ENCODE measurements around the gene PTPN12. TPM values are rescaled to one million over a fixed set of nuclear protein-coding genes. Genes with fewer than 3 reads are reported as not detected.
"Not testable (repeated sequence)": the region's sequence is repeated elsewhere in the genome, so short reads cannot be mapped to it uniquely, and the experiment has no call there.

Gene PTPN12
- total RNA-seq, 2 experiments from 2014 or later: 7.2 to 7.6 TPM

DNA sequence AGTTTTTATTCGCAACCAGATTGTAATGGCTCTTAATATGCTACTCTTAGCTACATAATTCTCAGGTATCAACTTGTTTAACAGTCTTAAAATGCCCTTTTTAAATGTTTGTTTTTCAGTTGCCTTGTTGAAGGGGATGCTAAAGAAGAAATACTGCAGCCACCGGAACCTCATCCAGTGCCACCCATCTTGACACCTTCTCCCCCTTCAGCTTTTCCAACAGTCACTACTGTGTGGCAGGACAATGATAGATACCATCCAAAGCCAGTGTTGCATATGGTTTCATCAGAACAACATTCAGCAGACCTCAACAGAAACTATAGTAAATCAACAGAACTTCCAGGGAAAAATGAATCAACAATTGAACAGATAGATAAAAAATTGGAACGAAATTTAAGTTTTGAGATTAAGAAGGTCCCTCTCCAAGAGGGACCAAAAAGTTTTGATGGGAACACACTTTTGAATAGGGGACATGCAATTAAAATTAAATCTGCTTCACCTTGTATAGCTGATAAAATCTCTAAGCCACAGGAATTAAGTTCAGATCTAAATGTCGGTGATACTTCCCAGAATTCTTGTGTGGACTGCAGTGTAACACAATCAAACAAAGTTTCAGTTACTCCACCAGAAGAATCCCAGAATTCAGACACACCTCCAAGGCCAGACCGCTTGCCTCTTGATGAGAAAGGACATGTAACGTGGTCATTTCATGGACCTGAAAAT lies 89.7 kb downstream of the PTPN12 start:
- no peak overlapping the region for H3K27ac Mint-ChIP-seq
- no peaks in the 10 kb centered on the region for H3K27me3 Mint-ChIP-seq (ENCODE audit: low read depth)
- CTCF ChIA-PET: interaction anchor here (1.2 kb wide), 1 partner anchor 25 kb away, joined by 3 read pairs; no protein-coding TSS in a partner anchor
- peaks cover 4% of the 10 kb centered on the region for H3K4me1 Mint-ChIP-seq (ENCODE audit: low read depth)
- H3K4me3 Mint-ChIP-seq: no peak overlapping the region
- no peaks in the 10 kb centered on the region for H3K9me3 Mint-ChIP-seq
- intact Hi-C loops (cut with micrococcal nuclease): no loop called here
- DNase-seq: no peak
- H3K36me3 Mint-ChIP-seq (ENCODE audit: low read depth): peaks cover 14% of the 10 kb centered on the region

DNA sequence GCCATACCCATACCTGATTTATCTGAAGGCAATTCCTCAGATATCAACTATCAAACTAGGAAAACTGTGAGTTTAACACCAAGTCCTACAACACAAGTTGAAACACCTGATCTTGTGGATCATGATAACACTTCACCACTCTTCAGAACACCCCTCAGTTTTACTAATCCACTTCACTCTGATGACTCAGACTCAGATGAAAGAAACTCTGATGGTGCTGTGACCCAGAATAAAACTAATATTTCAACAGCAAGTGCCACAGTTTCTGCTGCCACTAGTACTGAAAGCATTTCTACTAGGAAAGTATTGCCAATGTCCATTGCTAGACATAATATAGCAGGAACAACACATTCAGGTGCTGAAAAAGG lies 90.2 kb downstream of the PTPN12 start:
- Mint-ChIP-seq H3K36me3 (ENCODE audit: low read depth) (peaks cover 12% of the 10 kb centered on the region), H3K27ac (no peak overlapping the region), H3K4me3 (no peak overlapping the region), H3K4me1 (ENCODE audit: low read depth) (peaks cover 4% of the 10 kb centered on the region), H3K27me3 (ENCODE audit: low read depth) (no peaks in the 10 kb centered on the region), H3K9me3 (no peaks in the 10 kb centered on the region)
- no peak for DNase-seq
- CTCF ChIA-PET: no interaction called here
- intact Hi-C loops (cut with micrococcal nuclease): no loop called here

- CTCF ChIA-PET: no interaction called here
- Mint-ChIP-seq H3K36me3 (ENCODE audit: low read depth) (peaks cover 12% of the 10 kb centered on the region), H3K27ac (no peak overlapping the region), H3K9me3 (no peaks in the 10 kb centered on the region), H3K27me3 (ENCODE audit: low read depth) (no peaks in the 10 kb centered on the region), H3K4me1 (ENCODE audit: low read depth) (peaks cover 4% of the 10 kb centered on the region), H3K4me3 (no peak overlapping the region)
- intact Hi-C loops (cut with micrococcal nuclease): no loop called here
- no peak for DNase-seq
Observed at GRCh38 chr7:77629797-77630196, 92.7 kb downstream of the PTPN12 start.

DNA sequence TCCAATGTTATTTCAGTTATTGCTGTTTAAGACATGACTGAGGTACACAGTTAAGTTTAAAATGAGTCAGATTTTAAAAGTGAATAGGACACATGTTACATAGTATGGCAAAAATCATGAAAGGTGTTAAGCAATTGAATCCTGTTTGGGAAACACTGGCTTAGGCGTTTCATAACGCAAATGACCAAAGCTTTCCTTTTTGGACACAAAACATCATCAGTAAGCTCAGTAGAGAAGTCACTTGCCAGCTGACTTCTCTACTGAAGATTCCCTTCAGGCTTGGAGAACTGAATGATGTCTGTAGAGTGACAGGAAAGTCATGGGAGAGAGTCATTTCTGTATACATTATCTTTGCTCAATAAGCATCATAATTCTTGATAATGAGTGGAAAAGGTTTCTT lies 94.7 kb downstream of the PTPN12 start:
- peaks cover 6% of the 10 kb centered on the region for H3K36me3 Mint-ChIP-seq (ENCODE audit: low read depth)
- H3K9me3 Mint-ChIP-seq: no peaks in the 10 kb centered on the region
- intact Hi-C loops (cut with micrococcal nuclease): no loop called here
- H3K4me3 Mint-ChIP-seq: no peak overlapping the region
- DNase-seq: no peak
- no peak overlapping the region for H3K27ac Mint-ChIP-seq
- no peaks in the 10 kb centered on the region for H3K27me3 Mint-ChIP-seq (ENCODE audit: low read depth)
- CTCF ChIA-PET: interaction anchor here (0.6 to 1.7 kb wide), 3 partner anchors 22 to 304 kb away, joined by 3 to 6 read pairs (median 3); no protein-coding TSS in a partner anchor
- H3K4me1 Mint-ChIP-seq (ENCODE audit: low read depth): peaks cover 4% of the 10 kb centered on the region

DNA sequence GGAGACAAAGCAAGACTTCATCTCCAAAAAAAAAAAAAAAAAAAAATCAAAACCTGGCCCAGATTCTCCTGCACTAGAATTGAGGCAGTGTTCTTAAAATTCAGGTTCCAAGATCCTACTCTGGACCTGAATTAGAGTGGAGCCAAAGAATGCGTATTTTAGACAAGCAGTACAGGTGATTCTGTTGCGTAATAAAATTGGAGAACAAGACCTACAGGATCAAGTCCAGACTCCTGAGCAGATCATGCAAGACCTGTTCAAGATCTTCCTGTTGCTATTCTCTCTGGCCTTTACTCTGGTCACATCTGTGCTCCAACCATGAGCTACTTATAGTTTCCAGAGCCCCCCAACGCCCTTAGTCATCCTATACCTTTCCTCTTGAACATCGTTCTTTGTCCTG lies 107.7 kb downstream of the PTPN12 start:
- intact Hi-C loops (cut with micrococcal nuclease): no loop called here
- no peak overlapping the region for H3K27ac Mint-ChIP-seq
- CTCF ChIA-PET: interaction anchor here (0.5 kb wide), 1 partner anchor 98 kb away, joined by 3 read pairs; no protein-coding TSS in a partner anchor

GRCh38 chr7:77648742-77649338 lies 111.7 kb downstream of the PTPN12 start:
- Mint-ChIP-seq H3K27me3 (ENCODE audit: low read depth) (no peaks in the 10 kb centered on the region), H3K27ac (no peak overlapping the region), H3K4me1 (ENCODE audit: low read depth) (no peaks in the 10 kb centered on the region), H3K36me3 (ENCODE audit: low read depth) (no peaks in the 10 kb centered on the region), H3K4me3 (no peak overlapping the region), H3K9me3 (no peaks in the 10 kb centered on the region)
- DNase-seq: no peak
- CTCF ChIA-PET: no interaction called here
- intact Hi-C loops (cut with micrococcal nuclease): no loop called here

More for the DNA sequence above, 107.7 kb downstream of the PTPN12 start:
- Mint-ChIP-seq H3K4me3 (no peak overlapping the region), H3K36me3 (ENCODE audit: low read depth) (no peaks in the 10 kb centered on the region), H3K4me1 (ENCODE audit: low read depth) (no peaks in the 10 kb centered on the region), H3K27me3 (ENCODE audit: low read depth) (no peaks in the 10 kb centered on the region), H3K9me3 (no peaks in the 10 kb centered on the region)
- DNase-seq: no peak

- Mint-ChIP-seq H3K4me1 (ENCODE audit: low read depth) (no peaks in the 10 kb centered on the region), H3K36me3 (ENCODE audit: low read depth) (no peaks in the 10 kb centered on the region), H3K9me3 (no peaks in the 10 kb centered on the region), H3K4me3 (no peak overlapping the region), H3K27me3 (ENCODE audit: low read depth) (no peaks in the 10 kb centered on the region), H3K27ac (no peak overlapping the region)
- DNase-seq: no peak
- CTCF ChIA-PET: interaction anchor here (0.6 to 2.9 kb wide), 2 partner anchors 105 to 110 kb away, joined by 3 to 28 read pairs; no protein-coding TSS in a partner anchor
- intact Hi-C loops (cut with micrococcal nuclease): no loop called here
Observed at GRCh38 chr7:77649716-77650349, 112.7 kb downstream of the PTPN12 start.

DNA sequence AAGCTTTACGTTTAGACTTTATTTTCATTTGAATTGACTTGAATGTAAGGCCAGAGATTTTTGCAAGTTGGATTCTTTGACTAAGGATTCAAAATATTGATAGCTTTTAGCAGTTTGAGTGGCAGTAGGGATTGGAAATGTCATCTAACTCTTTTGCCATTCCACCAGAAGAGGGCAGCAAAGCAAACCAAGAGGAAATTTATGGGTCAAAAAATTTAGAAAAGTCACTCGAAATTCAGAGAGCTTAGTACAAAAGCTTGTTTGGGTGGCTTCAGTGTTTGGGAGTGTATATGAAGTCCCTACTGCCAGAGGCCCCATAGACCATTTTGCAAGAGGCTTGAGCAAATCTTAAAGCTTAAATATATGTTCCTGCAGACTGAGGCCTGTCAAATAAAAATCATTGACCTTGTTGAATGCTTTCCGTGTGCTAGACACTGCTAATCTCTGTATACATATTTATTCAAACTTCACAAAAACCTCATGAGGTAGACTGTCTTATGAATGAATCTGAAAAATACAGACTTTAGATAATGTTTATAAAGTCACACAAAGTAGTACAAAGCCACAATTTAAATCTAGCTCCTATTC lies 114.6 kb downstream of the PTPN12 start:
- Mint-ChIP-seq H3K9me3 (no peaks in the 10 kb centered on the region), H3K27ac (no peak overlapping the region), H3K4me1 (ENCODE audit: low read depth) (no peaks in the 10 kb centered on the region), H3K4me3 (no peak overlapping the region), H3K27me3 (ENCODE audit: low read depth) (no peaks in the 10 kb centered on the region), H3K36me3 (ENCODE audit: low read depth) (no peaks in the 10 kb centered on the region)
- DNase-seq: peak; percentile 46
- intact Hi-C loops (cut with micrococcal nuclease): loop anchor here (1.0 kb wide), 1 partner anchor 108 kb away; no protein-coding TSS in a partner anchor
- CTCF ChIA-PET: interaction anchor here (0.6 to 3.1 kb wide), 42 partner anchors 8 to 389 kb away, joined by 3 to 28 read pairs (median 4); partner anchors contain the start of genes PHTF2, RSBN1L and TMEM60

GRCh38 chr7:77652826-77653225 lies 115.7 kb downstream of the PTPN12 start:
- H3K9me3 Mint-ChIP-seq; H3K4me1 Mint-ChIP-seq (ENCODE audit: low read depth); H3K36me3 Mint-ChIP-seq (ENCODE audit: low read depth); H3K4me3 Mint-ChIP-seq; DNase-seq; intact Hi-C loops (cut with micrococcal nuclease); H3K27ac Mint-ChIP-seq; H3K27me3 Mint-ChIP-seq (ENCODE audit: low read depth): not testable (repeated sequence)
- CTCF ChIA-PET: interaction anchor here (1.3 to 3.1 kb wide), 6 partner anchors 21 to 251 kb away, joined by 4 to 28 read pairs (median 8); partner anchors contain the start of gene RSBN1L

GRCh38 chr7:77653572-77653971 lies 116.5 kb downstream of the PTPN12 start:
- Mint-ChIP-seq H3K4me1 (ENCODE audit: low read depth) (no peaks in the 10 kb centered on the region), H3K9me3 (no peaks in the 10 kb centered on the region), H3K27ac (no peak overlapping the region), H3K27me3 (ENCODE audit: low read depth) (no peaks in the 10 kb centered on the region), H3K4me3 (no peak overlapping the region), H3K36me3 (ENCODE audit: low read depth) (no peaks in the 10 kb centered on the region)
- no peak for DNase-seq
- CTCF ChIA-PET: interaction anchor here (0.6 to 3.1 kb wide), 10 partner anchors 11 to 569 kb away, joined by 3 to 12 read pairs (median 5); no protein-coding TSS in a partner anchor
- intact Hi-C loops (cut with micrococcal nuclease): no loop called here

DNA sequence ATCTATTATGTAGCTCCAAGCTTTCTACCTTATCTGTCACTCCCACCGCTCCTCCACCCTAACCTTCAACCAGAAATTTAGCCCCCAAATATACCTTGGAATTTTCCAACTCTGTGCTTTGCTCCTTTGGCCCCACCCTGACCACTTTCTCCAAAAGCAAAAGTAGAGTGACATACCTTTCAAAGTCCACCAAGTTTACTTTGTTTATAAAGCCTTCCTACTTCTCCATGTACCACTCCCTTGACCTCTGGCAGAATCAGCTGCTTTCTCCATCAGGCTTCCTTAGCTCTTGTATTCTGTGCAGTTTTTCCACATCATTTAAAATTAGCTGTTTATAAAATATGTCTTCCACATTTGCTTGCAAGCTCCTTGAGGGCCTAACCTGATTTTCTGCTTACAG lies 118.3 kb downstream of the PTPN12 start:
- intact Hi-C loops (cut with micrococcal nuclease): no loop called here
- Mint-ChIP-seq H3K36me3 (ENCODE audit: low read depth) (no peaks in the 10 kb centered on the region), H3K9me3 (no peaks in the 10 kb centered on the region), H3K27me3 (ENCODE audit: low read depth) (no peaks in the 10 kb centered on the region), H3K4me3 (no peak overlapping the region), H3K27ac (no peak overlapping the region), H3K4me1 (ENCODE audit: low read depth) (no peaks in the 10 kb centered on the region)
- DNase-seq: no peak
- CTCF ChIA-PET: interaction anchor here (5.1 to 7.1 kb wide), 2 partner anchors 101 to 105 kb away, joined by 44 to 52 read pairs; no protein-coding TSS in a partner anchor

DNA sequence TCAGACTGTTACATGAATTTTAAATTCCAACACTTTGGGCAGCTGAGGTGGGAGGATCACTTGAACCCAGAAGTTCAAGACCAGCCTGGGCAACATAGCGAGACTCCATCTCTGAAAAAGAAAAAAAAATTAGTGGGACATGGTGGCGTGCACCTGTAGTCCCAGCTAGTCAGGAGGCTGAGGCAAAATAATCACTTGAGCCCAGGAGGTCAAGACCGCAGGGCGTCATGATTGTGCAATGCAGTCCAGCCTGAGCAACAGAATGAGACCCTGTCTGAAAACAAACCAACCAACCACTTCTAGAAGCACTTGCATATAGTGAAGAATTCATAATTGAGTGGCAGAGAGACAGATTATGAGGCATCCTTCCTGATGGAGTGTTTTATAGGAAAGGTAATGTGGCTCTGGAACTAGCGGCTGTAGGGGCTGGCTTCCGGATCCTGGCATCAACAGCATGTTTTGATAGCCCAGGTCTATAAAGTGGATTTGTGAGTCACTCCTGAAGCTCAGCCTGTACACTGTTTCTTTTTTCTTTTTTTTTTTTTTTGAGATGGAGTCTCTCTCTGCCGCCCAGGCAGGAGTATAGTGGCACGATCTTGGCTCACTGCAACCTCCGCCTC lies 118.9 kb downstream of the PTPN12 start:
- Mint-ChIP-seq H3K4me3 (no peak overlapping the region), H3K4me1 (ENCODE audit: low read depth) (no peaks in the 10 kb centered on the region), H3K27me3 (ENCODE audit: low read depth) (no peaks in the 10 kb centered on the region), H3K9me3 (no peaks in the 10 kb centered on the region), H3K27ac (no peak overlapping the region), H3K36me3 (ENCODE audit: low read depth) (no peaks in the 10 kb centered on the region)
- CTCF ChIA-PET: interaction anchor here (0.6 to 7.1 kb wide), 4 partner anchors 101 to 385 kb away, joined by 3 to 52 read pairs (median 25); no protein-coding TSS in a partner anchor
- no peak for DNase-seq
- intact Hi-C loops (cut with micrococcal nuclease): loop anchor here (2.0 kb wide), 2 partner anchors 281 to 385 kb away; no protein-coding TSS in a partner anchor

Measured in activated naive CD4-positive, alpha-beta T cell treated with anti-CD3 and anti-CD28 coated beads for 36 hours (primary cell).